DND-41 (cell line): ENCODE results near the gene WEE1.

Experiments
- ATAC-seq: fragments of 200-7000 bp; cut with Tn5 transposase; 3 replicates; pipeline ENCODE4 v1.9.1; 2021; ENCODE audit warnings: low read depth; ENCODE audit not compliant: insufficient read depth
- DNase-seq: peaks from one replicate; pipeline ENCODE4 v3.0.0-alpha.2; 2020
- H2AFZ ChIP-seq: 2 replicates; pipeline ENCODE4 v1.6.0; 2012; ENCODE audit warnings: low read depth, low read length
- H3K27ac ChIP-seq: 2 replicates; pipeline ENCODE4 v1.5.1; 2012; ENCODE audit warnings: low read length, inconsistent platforms
- H3K27me3 ChIP-seq: fragments of 200-600 bp; sonication (generic); 2 replicates; pipeline ENCODE4 v1.6.0; 2012; ENCODE audit warnings: low read length, mild to moderate bottlenecking, inconsistent platforms; ENCODE audit not compliant: insufficient read depth, poor library complexity
- H3K36me3 ChIP-seq: 2 replicates; pipeline ENCODE4 v1.5.1; 2012; ENCODE audit warnings: low read length, inconsistent platforms; ENCODE audit not compliant: insufficient read depth
- H3K4me1 ChIP-seq: 2 replicates; pipeline ENCODE4 v1.5.1; 2012; ENCODE audit warnings: mild to moderate bottlenecking, low read length; ENCODE audit not compliant: insufficient read depth
- H3K4me2 ChIP-seq: 2 replicates; pipeline ENCODE4 v1.6.0; 2012; ENCODE audit warnings: mild to moderate bottlenecking, moderate library complexity, low read length, inconsistent platforms; ENCODE audit not compliant: insufficient read depth
- H3K4me3 ChIP-seq, 2 experiments: fragments of 200-600 bp in 1 of 2; shearing (Covaris generic) in 1 of 2; 2 replicates each; pipeline ENCODE4 v1.5.1; 2012 to 2016; ENCODE audit warnings: inconsistent platforms in 2 of 2, low read length in 2 of 2, mild to moderate bottlenecking in 2 of 2, low read depth in 1 of 2, moderate library complexity in 1 of 2
- H3K79me2 ChIP-seq: 2 replicates; pipeline ENCODE4 v1.6.0; 2012; ENCODE audit warnings: low read length, inconsistent platforms; ENCODE audit not compliant: insufficient read depth
- H3K9ac ChIP-seq: 2 replicates; pipeline ENCODE4 v1.6.0; 2012; ENCODE audit warnings: low read depth, mild to moderate bottlenecking, inconsistent platforms, low read length, moderate library complexity
- H3K9me3 ChIP-seq: 2 replicates; pipeline ENCODE4 v1.5.1; 2012; ENCODE audit warnings: low read length, moderate library complexity, mild to moderate bottlenecking, inconsistent platforms; ENCODE audit not compliant: insufficient read depth, severe bottlenecking
- H4K20me1 ChIP-seq: 2 replicates; pipeline ENCODE4 v1.6.0; 2012; ENCODE audit warnings: low read length; ENCODE audit not compliant: insufficient read depth
- EZH2 ChIP-seq: IDR thresholded peaks from 3 replicates; pipeline ENCODE4 v1.6.1; 2012; ENCODE audit warnings: borderline replicate concordance, low read depth, mild to moderate bottlenecking, moderate library complexity, low read length, inconsistent platforms; ENCODE audit not compliant: severe bottlenecking
- TF ChIP-seq, protein P1 (sequence below): IDR thresholded peaks from 2 replicates; pipeline ENCODE4 v1.5.1; 2012; ENCODE audit warnings: borderline replicate concordance, low read length, moderate library complexity, mild to moderate bottlenecking; ENCODE audit not compliant: poor library complexity, severe bottlenecking; ENCODE audit errors: extremely low read depth

WEE1 gene

DNA sequence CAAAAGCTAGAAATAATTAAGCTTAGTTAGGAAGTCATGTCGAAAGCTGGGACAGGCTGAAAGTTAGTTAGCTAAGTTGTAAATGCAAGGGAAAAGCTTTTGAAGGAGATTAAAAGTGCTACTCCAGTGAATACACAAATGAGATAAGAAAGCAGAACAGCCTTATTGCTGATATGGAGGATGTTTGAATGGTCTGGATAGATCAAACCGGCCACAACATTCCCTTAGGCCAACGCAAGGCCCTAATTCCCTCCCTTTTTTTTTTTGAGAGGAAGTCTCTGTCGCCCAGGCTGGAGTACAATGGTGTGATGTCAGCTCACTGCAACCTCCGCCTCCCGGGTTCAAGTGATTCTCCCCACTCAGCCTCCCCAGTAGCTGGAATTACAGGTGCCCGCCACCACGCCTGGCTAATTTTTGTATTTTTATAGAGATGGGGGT is 23.3 kb upstream of the WEE1 start:
- no peaks in the 10 kb centered on the region for H3K79me2 ChIP-seq
- TF ChIP-seq, protein P1, sequence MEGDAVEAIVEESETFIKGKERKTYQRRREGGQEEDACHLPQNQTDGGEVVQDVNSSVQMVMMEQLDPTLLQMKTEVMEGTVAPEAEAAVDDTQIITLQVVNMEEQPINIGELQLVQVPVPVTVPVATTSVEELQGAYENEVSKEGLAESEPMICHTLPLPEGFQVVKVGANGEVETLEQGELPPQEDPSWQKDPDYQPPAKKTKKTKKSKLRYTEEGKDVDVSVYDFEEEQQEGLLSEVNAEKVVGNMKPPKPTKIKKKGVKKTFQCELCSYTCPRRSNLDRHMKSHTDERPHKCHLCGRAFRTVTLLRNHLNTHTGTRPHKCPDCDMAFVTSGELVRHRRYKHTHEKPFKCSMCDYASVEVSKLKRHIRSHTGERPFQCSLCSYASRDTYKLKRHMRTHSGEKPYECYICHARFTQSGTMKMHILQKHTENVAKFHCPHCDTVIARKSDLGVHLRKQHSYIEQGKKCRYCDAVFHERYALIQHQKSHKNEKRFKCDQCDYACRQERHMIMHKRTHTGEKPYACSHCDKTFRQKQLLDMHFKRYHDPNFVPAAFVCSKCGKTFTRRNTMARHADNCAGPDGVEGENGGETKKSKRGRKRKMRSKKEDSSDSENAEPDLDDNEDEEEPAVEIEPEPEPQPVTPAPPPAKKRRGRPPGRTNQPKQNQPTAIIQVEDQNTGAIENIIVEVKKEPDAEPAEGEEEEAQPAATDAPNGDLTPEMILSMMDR: no peak
- no peak for TF ChIP-seq EZH2
- H3K27ac ChIP-seq: no peak overlapping the region
- no peaks in the 10 kb centered on the region for H4K20me1 ChIP-seq
- no peaks in the 10 kb centered on the region for H3K9me3 ChIP-seq
- no peak overlapping the region for H3K9ac ChIP-seq
- ATAC-seq (no peak), DNase-seq (no peak)
- H3K27me3 ChIP-seq: no peaks in the 10 kb centered on the region
- no peak overlapping the region for H3K4me3 ChIP-seq
- no peak overlapping the region for H2AFZ ChIP-seq
- no peaks in the 10 kb centered on the region for H3K36me3 ChIP-seq
- H3K4me2 ChIP-seq: no peak overlapping the region
- H3K4me1 ChIP-seq: no peaks in the 10 kb centered on the region

DNA sequence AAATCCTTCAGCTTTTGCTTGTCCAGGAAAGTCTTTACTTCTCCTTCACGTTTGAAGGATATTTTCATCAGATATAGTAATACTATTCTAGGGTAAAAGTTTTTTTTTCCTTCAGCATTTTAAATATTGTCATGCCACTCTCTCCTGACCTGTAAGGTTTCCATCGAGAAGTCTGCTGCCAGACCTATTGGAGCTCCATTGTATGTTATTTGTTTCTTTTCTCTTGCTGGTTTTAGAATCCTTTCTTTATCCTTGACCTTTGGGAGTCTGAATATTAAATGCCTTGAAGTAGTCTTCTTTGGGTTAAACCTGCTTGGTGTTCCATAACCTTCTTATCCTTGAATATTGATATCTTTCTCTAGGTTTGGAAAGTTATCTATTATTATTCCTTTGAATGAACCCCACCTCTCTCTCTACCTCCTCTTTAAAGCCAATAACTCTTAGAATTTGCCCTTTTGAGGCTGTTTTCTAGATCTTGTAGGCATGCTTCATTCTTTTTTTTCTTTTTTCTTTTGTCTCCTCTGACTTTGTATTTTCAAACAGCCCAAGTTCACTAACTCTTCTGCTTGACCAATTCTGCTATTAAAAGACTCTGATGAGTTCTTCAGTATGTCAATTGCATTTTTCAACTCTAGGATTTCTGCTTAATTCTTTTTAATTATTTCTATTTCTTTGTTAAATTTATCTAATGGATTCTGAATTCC is 12.0 kb upstream of the WEE1 start:
- no peak overlapping the region for H2AFZ ChIP-seq
- H3K79me2 ChIP-seq: no peaks in the 10 kb centered on the region
- DNase-seq (no peak), ATAC-seq (no peak)
- H3K4me3 ChIP-seq: no peak overlapping the region
- TF ChIP-seq, protein P1: no peak
- TF ChIP-seq EZH2: no peak
- no peak overlapping the region for H3K27ac ChIP-seq
- no peaks in the 10 kb centered on the region for H3K4me1 ChIP-seq
- no peaks in the 10 kb centered on the region for H3K27me3 ChIP-seq
- peaks cover 3% of the 10 kb centered on the region for H3K9me3 ChIP-seq
- H3K36me3 ChIP-seq: no peaks in the 10 kb centered on the region
- H3K4me2 ChIP-seq: no peak overlapping the region
- no peaks in the 10 kb centered on the region for H4K20me1 ChIP-seq
- H3K9ac ChIP-seq: no peak overlapping the region

DNA sequence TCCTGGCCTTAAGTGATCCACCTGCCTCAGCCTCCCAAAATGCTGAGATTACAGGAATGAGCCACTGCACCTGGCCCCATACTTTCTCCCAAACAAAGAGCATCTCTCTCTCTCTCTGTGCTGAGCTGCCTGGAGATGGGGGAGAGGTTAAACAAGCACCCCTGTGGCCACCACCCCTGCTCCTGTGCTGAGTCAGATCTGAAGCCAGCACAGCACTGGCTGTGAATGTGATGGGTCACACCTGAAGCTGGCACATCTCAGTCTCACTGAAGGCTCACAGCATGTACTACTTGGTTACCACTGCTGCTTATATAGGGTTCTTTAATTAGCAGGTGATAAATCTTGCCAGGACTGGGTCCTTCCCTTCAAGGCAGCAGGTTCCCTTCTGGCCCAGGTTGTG is 10.8 kb upstream of the WEE1 start:
- ATAC-seq: no peak
- Histone ChIP-seq H3K4me2 (no peak overlapping the region), H3K79me2 (no peaks in the 10 kb centered on the region), H4K20me1 (no peaks in the 10 kb centered on the region), H3K27ac (no peak overlapping the region), H3K36me3 (no peaks in the 10 kb centered on the region), H2AFZ (no peak overlapping the region), H3K27me3 (no peaks in the 10 kb centered on the region), H3K9me3 (peaks cover 3% of the 10 kb centered on the region), H3K9ac (no peak overlapping the region), H3K4me1 (no peaks in the 10 kb centered on the region), H3K4me3 (no peak overlapping the region)
- TF ChIP-seq, protein P1: no peak
- TF ChIP-seq EZH2: no peak
- no peak for DNase-seq
